ENCODE results near the gene PLEKHB1.

DNA sequence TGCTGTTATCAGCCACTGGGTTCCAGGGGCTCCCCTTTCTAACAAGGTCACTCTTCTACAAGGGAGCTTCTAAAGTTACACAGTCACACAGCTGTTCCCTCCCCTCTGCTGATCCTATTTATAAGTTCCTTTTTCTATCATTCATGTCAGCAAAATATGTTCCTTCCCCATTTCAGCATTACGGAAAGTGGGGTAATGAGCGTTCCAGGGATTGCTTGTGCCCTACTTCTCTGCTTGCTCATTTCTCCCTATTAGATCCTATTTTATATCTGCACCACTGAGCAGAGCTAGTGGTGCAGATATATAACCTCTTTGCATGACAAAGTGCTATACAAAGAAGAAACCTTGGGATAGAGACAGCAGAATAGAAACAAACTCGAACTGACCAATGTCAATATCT is 22.7 kb upstream of the PLEKHB1 start:
- no peak for TF ChIP-seq EP300 (IDR thresholded peaks at IDR 0.05)
- TF ChIP-seq POLR2A (IDR thresholded peaks at IDR 0.05) = no peak
- TF ChIP-seq, protein P1, sequence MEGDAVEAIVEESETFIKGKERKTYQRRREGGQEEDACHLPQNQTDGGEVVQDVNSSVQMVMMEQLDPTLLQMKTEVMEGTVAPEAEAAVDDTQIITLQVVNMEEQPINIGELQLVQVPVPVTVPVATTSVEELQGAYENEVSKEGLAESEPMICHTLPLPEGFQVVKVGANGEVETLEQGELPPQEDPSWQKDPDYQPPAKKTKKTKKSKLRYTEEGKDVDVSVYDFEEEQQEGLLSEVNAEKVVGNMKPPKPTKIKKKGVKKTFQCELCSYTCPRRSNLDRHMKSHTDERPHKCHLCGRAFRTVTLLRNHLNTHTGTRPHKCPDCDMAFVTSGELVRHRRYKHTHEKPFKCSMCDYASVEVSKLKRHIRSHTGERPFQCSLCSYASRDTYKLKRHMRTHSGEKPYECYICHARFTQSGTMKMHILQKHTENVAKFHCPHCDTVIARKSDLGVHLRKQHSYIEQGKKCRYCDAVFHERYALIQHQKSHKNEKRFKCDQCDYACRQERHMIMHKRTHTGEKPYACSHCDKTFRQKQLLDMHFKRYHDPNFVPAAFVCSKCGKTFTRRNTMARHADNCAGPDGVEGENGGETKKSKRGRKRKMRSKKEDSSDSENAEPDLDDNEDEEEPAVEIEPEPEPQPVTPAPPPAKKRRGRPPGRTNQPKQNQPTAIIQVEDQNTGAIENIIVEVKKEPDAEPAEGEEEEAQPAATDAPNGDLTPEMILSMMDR (IDR thresholded peaks at IDR 0.05) = no peak

Measured in ovary (tissue), 3 donors.